ENCODE measurements around the gene HEPN1.

- TF ChIP-seq, protein P1, sequence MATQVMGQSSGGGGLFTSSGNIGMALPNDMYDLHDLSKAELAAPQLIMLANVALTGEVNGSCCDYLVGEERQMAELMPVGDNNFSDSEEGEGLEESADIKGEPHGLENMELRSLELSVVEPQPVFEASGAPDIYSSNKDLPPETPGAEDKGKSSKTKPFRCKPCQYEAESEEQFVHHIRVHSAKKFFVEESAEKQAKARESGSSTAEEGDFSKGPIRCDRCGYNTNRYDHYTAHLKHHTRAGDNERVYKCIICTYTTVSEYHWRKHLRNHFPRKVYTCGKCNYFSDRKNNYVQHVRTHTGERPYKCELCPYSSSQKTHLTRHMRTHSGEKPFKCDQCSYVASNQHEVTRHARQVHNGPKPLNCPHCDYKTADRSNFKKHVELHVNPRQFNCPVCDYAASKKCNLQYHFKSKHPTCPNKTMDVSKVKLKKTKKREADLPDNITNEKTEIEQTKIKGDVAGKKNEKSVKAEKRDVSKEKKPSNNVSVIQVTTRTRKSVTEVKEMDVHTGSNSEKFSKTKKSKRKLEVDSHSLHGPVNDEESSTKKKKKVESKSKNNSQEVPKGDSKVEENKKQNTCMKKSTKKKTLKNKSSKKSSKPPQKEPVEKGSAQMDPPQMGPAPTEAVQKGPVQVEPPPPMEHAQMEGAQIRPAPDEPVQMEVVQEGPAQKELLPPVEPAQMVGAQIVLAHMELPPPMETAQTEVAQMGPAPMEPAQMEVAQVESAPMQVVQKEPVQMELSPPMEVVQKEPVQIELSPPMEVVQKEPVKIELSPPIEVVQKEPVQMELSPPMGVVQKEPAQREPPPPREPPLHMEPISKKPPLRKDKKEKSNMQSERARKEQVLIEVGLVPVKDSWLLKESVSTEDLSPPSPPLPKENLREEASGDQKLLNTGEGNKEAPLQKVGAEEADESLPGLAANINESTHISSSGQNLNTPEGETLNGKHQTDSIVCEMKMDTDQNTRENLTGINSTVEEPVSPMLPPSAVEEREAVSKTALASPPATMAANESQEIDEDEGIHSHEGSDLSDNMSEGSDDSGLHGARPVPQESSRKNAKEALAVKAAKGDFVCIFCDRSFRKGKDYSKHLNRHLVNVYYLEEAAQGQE (IDR thresholded peaks at IDR 0.05; ENCODE audit: low read depth, low read length): no peak
- TF ChIP-seq PAX8 (IDR thresholded peaks at IDR 0.05) (no peak), KDM1A (IDR thresholded peaks at IDR 0.05; ENCODE audit: borderline replicate concordance) (no peak), CTCF (IDR thresholded peaks at IDR 0.05 in 2 of 3, conservative IDR thresholded peaks at IDR 0.05 in 1 of 3; ENCODE audit: control insufficient read depth in 2 of 3, extremely low read depth in 1 of 3, insufficient read depth in 1 of 3, low read depth in 3 of 3, low read length in 3 of 3) (no peak), FOS (IDR thresholded peaks at IDR 0.05; ENCODE audit: borderline replicate concordance, extremely low read depth, insufficient read length) (no peak)
These were observed 16.4 kb upstream of the HEPN1 start for GRCh38 chr11:124902616-124903015.

Measured in GM12878 (cell line).